Skin of body (tissue), 2 donors: Measurements from ENCODE around the gene EID1. TPM values are rescaled to one million over a fixed set of nuclear protein-coding genes. Genes with fewer than 3 reads are reported as not detected.

Experiments
- DNase-seq: peaks from one replicate; lab custom pipeline; 2025; lab: John Stamatoyannopoulos, UW
- total RNA-seq: library from RNA; depleted of rRNA; stranded (reverse); fragments of >200 nt; gene quantifications from one replicate; pipeline ENCODE4 v1.2.3, GENCODE V29; 2014

Gene EID1
- total RNA-seq, 1 donor from 2014 or later: 111 TPM

GRCh38 chr15:48868536-48868935 lies 9.4 kb upstream of the EID1 start:
- DNase-seq: no peak

GRCh38 chr15:48869966-48870365 lies 8.0 kb upstream of the EID1 start:
- no peak for DNase-seq

- DNase-seq: no peak
Observed at GRCh38 chr15:48871542-48871941, 6.4 kb upstream of the EID1 start.

- DNase-seq: no peak
Observed at GRCh38 chr15:48872632-48873031, 5.3 kb upstream of the EID1 start.

- DNase-seq: no peak
Observed at GRCh38 chr15:48875241-48875960, 2.5 kb upstream of the EID1 start.

GRCh38 chr15:48876057-48876456 lies 1.9 kb upstream of the EID1 start:
- DNase-seq: no peak

GRCh38 chr15:48880070-48880634 lies 2.2 kb downstream of the EID1 start:
- no peak for DNase-seq

- no peak for DNase-seq
Observed at GRCh38 chr15:48883699-48884098, 5.8 kb downstream of the EID1 start.

GRCh38 chr15:48887144-48887543 lies 9.2 kb downstream of the EID1 start:
- no peak for DNase-seq

- DNase-seq: no peak
Observed at GRCh38 chr15:48888191-48888590, 10.3 kb downstream of the EID1 start.

- peak; percentile 21 for DNase-seq
Observed at GRCh38 chr15:48888836-48889235, 10.9 kb downstream of the EID1 start.

- DNase-seq: no peak
Observed at GRCh38 chr15:48889925-48890324, 12.0 kb downstream of the EID1 start.

GRCh38 chr15:48890375-48890972 lies 12.5 kb downstream of the EID1 start:
- no peak for DNase-seq

- DNase-seq: no peak
Observed at GRCh38 chr15:48891232-48891765, 13.4 kb downstream of the EID1 start.

GRCh38 chr15:48893311-48893710 lies 15.4 kb downstream of the EID1 start:
- no peak for DNase-seq

- peak; percentile 71 for DNase-seq
Observed at GRCh38 chr15:48896869-48897814, 19.2 kb downstream of the EID1 start.

GRCh38 chr15:48898032-48898431 lies 20.1 kb downstream of the EID1 start:
- peak; percentile 55 for DNase-seq

- no peak for DNase-seq
Observed at GRCh38 chr15:48898446-48898845, 20.5 kb downstream of the EID1 start.

GRCh38 chr15:48899793-48900192 lies 21.9 kb downstream of the EID1 start:
- no peak for DNase-seq

GRCh38 chr15:48904758-48905157 lies 26.8 kb downstream of the EID1 start:
- DNase-seq: no peak

GRCh38 chr15:48905216-48905615 lies 27.3 kb downstream of the EID1 start:
- no peak for DNase-seq

- peak; percentile 27 for DNase-seq
Observed at GRCh38 chr15:48905847-48906246, 27.9 kb downstream of the EID1 start.
